Erythroblast (primary cell): ENCODE measurements around the gene ALG14.

Experiments
- GATA1 ChIP-seq: IDR thresholded peaks from 2 replicates; pipeline ENCODE4 v1.6.1; 2011; ENCODE audit warnings: low read depth, mild to moderate bottlenecking, control low read depth, low read length, moderate library complexity
- POLR2A ChIP-seq: IDR thresholded peaks from 2 replicates; pipeline ENCODE4 v1.6.1; 2011; ENCODE audit warnings: mild to moderate bottlenecking, low read length

- no peak for TF ChIP-seq POLR2A
- TF ChIP-seq GATA1, result no peak
Measured at GRCh38 chr1:94973309-94973922, 99.3 kb downstream of the ALG14 start.
